Fibroblast of lung (primary cell): ENCODE data around the gene SMIM9.

Source experiments
- EZH2 ChIP-seq: IDR thresholded peaks from 2 replicates; pipeline ENCODE4 v1.5.1; 2012; ENCODE audit warnings: low read length, control low read depth, mild to moderate bottlenecking; ENCODE audit errors: missing control alignments
- TF ChIP-seq, protein P1 (sequence below), 2 donors: IDR thresholded peaks in 1 of 2; conservative IDR thresholded peaks in 1 of 2; 1 replicate in 1 of 2; 2 replicates in 1 of 2; pipeline ENCODE4 v1.5.1; 2011 to 2012; ENCODE audit warnings: low read length in 2 of 2, control low read depth in 1 of 2, inconsistent platforms in 1 of 2, low read depth in 1 of 2, mild to moderate bottlenecking in 1 of 2

DNA sequence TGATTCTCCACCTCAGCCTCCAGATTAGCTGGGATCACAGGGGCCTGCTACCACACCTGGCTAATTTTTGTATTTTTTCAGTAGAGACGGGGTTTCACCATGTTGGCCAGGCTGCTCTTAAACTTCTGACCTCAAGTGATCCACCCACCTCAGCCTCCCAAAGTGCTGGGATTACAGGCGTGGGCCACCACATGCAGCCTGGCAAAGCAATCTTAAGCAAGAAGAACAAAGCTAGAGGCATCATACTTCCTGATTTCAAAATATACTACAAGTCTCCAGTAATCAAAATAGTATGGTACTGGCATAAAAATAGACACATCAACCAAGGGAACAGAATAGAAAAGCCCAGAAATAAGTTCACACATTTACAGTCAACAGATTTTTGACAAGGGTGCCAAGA lies 38.9 kb upstream of the SMIM9 start:
- no peak for TF ChIP-seq EZH2
- TF ChIP-seq, protein P1, sequence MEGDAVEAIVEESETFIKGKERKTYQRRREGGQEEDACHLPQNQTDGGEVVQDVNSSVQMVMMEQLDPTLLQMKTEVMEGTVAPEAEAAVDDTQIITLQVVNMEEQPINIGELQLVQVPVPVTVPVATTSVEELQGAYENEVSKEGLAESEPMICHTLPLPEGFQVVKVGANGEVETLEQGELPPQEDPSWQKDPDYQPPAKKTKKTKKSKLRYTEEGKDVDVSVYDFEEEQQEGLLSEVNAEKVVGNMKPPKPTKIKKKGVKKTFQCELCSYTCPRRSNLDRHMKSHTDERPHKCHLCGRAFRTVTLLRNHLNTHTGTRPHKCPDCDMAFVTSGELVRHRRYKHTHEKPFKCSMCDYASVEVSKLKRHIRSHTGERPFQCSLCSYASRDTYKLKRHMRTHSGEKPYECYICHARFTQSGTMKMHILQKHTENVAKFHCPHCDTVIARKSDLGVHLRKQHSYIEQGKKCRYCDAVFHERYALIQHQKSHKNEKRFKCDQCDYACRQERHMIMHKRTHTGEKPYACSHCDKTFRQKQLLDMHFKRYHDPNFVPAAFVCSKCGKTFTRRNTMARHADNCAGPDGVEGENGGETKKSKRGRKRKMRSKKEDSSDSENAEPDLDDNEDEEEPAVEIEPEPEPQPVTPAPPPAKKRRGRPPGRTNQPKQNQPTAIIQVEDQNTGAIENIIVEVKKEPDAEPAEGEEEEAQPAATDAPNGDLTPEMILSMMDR (conservative IDR thresholded peaks at IDR 0.05 in 1 of 2, IDR thresholded peaks at IDR 0.05 in 1 of 2; ENCODE audit: low read depth in 1 of 2, low read length in 2 of 2) = no peak
